ENCODE measurements around the gene FAM50A.

Gene FAM50A

GRCh38 chrX:154466907-154467306 lies 23.0 kb downstream of the FAM50A start:
- no peak for DNase-seq

- DNase-seq = no peak
Measured at GRCh38 chrX:154467556-154467955, 23.6 kb downstream of the FAM50A start.

- DNase-seq = no peak
Measured at GRCh38 chrX:154468217-154468616, 24.3 kb downstream of the FAM50A start.

- DNase-seq = no peak
Measured at GRCh38 chrX:154469114-154469513, 25.2 kb downstream of the FAM50A start.

- DNase-seq = no peak
Measured at GRCh38 chrX:154469880-154470279, 25.9 kb downstream of the FAM50A start.

GRCh38 chrX:154470434-154470833 lies 26.5 kb downstream of the FAM50A start:
- DNase-seq = no peak

GRCh38 chrX:154470914-154471568 lies 27.1 kb downstream of the FAM50A start:
- no peak for DNase-seq

- no peak for DNase-seq
Measured at GRCh38 chrX:154471839-154472684, 28.1 kb downstream of the FAM50A start.

GRCh38 chrX:154472685-154473632 lies 29.0 kb downstream of the FAM50A start:
- no peak for DNase-seq

GRCh38 chrX:154473683-154474082 lies 29.7 kb downstream of the FAM50A start:
- no peak for DNase-seq

GRCh38 chrX:154476821-154477220 lies 32.9 kb downstream of the FAM50A start:
- no peak for DNase-seq

- DNase-seq = no peak
Measured at GRCh38 chrX:154477891-154478477, 34.0 kb downstream of the FAM50A start.

- peak; percentile 55 to 78 for DNase-seq
Measured at GRCh38 chrX:154478728-154479622, 35.0 kb downstream of the FAM50A start, which contains the start of gene LAGE3. TSS of gene LAGE3 (minus strand) at chrX:154479281. CDS start at chrX:154478915, 366 bp downstream.

GRCh38 chrX:154481195-154481594 lies 37.3 kb downstream of the FAM50A start:
- DNase-seq = no peak

GRCh38 chrX:154481911-154482601 lies 38.1 kb downstream of the FAM50A start:
- no peak for DNase-seq

- DNase-seq = no peak
Measured at GRCh38 chrX:154482786-154483185, 38.8 kb downstream of the FAM50A start.

GRCh38 chrX:154483325-154483724 lies 39.4 kb downstream of the FAM50A start:
- DNase-seq = no peak

GRCh38 chrX:154484255-154485149 lies 40.6 kb downstream of the FAM50A start:
- DNase-seq = no peak

- peak in 1 of 2 experiments; percentile 13 for DNase-seq
Measured at GRCh38 chrX:154485150-154486051, 41.5 kb downstream of the FAM50A start.
